ENCODE measurements around the gene MYO1E.
A peak's percentile ranks its signal among the peaks of the same experiment; 100 is the strongest.
"Not testable (repeated sequence)": the region's sequence is repeated elsewhere in the genome, so short reads cannot be mapped to it uniquely, and the experiment has no call there.

MYO1E gene

GRCh38 chr15:59180945-59181600 lies 191.6 kb downstream of the MYO1E start:
- no peak for DNase-seq

- no peak for DNase-seq
These were observed 193.0 kb downstream of the MYO1E start for GRCh38 chr15:59179717-59180116.

- DNase-seq: no peak
These were observed 194.4 kb downstream of the MYO1E start for GRCh38 chr15:59178151-59178695.

GRCh38 chr15:59177317-59177660 lies 195.4 kb downstream of the MYO1E start:
- no peak for DNase-seq

GRCh38 chr15:59176653-59177316 lies 195.9 kb downstream of the MYO1E start:
- no peak for DNase-seq

- DNase-seq: peak in 1 of 2 experiments; percentile 53
These were observed 197.5 kb downstream of the MYO1E start for GRCh38 chr15:59174835-59175831.

GRCh38 chr15:59174151-59174834 lies 198.4 kb downstream of the MYO1E start:
- no peak for DNase-seq

- no peak for DNase-seq
These were observed 199.5 kb downstream of the MYO1E start for GRCh38 chr15:59173194-59173593.

- DNase-seq: no peak
These were observed 200.3 kb downstream of the MYO1E start for GRCh38 chr15:59172289-59172901.

- DNase-seq: no peak
These were observed 201.6 kb downstream of the MYO1E start for GRCh38 chr15:59171067-59171397.

GRCh38 chr15:59170295-59171066 lies 202.2 kb downstream of the MYO1E start:
- no peak for DNase-seq

- DNase-seq: no peak
These were observed 203.4 kb downstream of the MYO1E start for GRCh38 chr15:59169251-59169708.

- no peak for DNase-seq
These were observed 204.1 kb downstream of the MYO1E start for GRCh38 chr15:59168536-59168935.

GRCh38 chr15:59166601-59167265 lies 205.9 kb downstream of the MYO1E start:
- DNase-seq: no peak

- DNase-seq: no peak
These were observed 206.5 kb downstream of the MYO1E start for GRCh38 chr15:59166166-59166565.

GRCh38 chr15:59165726-59166125 lies 206.9 kb downstream of the MYO1E start:
- DNase-seq: no peak

GRCh38 chr15:59162080-59162479 lies 210.6 kb downstream of the MYO1E start:
- not testable (repeated sequence) for DNase-seq

GRCh38 chr15:59160880-59161593 lies 211.6 kb downstream of the MYO1E start:
- DNase-seq: no peak

- DNase-seq: no peak
These were observed 213.5 kb downstream of the MYO1E start for GRCh38 chr15:59159210-59159609.

- no peak for DNase-seq
These were observed 214.0 kb downstream of the MYO1E start for GRCh38 chr15:59158701-59159034.
